ENCODE data around the gene HPSE2. TPM values are rescaled to one million over a fixed set of nuclear protein-coding genes. Genes with fewer than 3 reads are reported as not detected.
A peak's percentile ranks its signal among the peaks of the same experiment; 100 is the strongest.
"Not testable (repeated sequence)": the region's sequence is repeated elsewhere in the genome, so short reads cannot be mapped to it uniquely, and the experiment has no call there.

HPSE2 gene
- polyA plus RNA-seq, 10 donors: 0.04 to 0.26 (median 0.19) TPM; not detected in 7

DNA sequence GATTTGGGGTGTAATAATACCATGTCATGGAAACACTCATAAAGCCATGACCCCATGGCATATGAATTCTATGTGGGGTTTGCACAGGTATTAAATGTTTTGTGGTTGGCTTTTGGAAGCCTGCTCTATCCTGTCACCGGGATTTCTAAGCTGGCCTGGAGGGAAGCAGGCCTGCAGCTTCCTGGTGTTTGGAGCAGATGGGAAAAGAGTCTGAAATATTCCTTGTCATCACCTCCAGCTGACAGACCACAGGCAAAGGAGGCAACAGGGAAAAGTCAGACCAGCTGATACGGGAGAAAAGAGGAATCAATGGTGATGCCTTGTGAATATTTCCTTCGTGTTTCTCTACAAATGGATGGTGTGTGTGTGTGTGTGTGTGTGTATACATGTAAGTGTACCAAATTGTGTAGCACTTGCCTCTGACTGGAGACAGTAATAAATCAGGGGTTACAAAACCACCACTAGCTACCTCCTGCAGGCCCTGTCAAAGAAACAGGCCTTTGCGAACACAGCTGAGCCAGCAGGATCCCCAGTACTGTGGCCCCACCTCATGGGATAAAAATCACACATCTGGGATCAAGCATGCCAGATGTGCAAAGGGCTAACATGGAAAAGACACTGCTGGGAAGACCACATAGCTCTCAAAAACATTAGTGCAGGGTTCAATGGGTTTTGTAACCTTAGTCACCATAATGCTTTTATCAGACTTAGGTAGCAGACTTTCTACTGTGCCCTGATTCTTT, 668.1 kb downstream of the HPSE2 start:
- DNase-seq: peak in 1 of 3 donors; percentile 18

DNA sequence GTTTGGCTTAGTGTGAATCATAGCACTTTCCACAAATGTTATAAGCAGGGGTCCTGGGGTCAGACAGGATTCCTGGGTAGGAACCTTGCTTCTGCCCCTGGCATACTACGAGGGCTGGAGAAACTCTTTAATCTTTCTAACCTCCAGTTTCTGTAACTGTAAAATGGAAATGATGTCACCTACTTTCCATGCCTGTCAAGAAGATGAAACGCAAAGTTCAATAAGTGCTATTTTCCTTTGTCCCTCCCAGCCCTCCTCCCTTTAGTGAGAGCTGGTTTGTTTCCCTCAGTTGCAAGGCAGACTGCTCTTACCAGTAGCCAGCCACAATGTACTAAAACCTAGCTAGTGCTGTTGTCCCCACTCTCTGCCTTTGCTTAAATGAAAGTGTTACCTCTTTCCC, 671.8 kb downstream of the HPSE2 start:
- no peak for DNase-seq

DNA sequence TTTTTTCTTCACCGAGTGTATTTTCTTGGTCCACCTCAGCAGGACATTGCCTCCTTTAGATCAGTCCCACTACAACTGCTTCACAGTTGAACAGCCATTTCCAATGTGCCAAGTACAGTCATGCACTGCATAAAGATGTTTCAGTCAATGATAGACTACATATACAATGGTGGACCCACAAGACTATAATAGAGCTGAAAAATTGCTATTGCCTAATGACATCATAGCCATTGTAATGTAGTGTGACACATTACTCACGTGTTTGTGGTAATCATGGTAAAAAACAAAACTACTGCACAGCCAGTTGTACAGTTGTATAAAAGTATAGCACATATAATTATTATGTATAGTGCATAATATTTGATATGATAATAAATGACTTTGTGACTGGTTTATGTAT, 675.1 kb downstream of the HPSE2 start:
- no peak for DNase-seq

DNA sequence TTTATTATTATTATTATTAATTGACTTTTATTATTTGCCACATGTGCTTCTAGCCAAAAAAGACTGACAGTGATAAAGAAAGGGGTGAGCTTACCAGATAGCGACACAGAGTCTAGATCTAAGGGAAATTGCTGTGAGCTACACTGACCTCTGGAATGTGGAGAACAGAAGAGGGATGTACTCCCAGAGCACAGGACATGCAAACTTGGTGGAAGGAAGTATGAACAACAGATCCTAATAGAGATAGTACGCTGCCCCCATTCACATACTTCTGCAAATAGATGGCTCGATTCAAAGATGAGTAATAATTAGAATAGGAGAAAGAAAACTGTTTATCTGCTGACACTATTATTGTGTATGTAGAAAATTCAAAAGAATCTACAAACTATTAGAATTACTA, 679.6 kb downstream of the HPSE2 start:
- no peak for DNase-seq

DNA sequence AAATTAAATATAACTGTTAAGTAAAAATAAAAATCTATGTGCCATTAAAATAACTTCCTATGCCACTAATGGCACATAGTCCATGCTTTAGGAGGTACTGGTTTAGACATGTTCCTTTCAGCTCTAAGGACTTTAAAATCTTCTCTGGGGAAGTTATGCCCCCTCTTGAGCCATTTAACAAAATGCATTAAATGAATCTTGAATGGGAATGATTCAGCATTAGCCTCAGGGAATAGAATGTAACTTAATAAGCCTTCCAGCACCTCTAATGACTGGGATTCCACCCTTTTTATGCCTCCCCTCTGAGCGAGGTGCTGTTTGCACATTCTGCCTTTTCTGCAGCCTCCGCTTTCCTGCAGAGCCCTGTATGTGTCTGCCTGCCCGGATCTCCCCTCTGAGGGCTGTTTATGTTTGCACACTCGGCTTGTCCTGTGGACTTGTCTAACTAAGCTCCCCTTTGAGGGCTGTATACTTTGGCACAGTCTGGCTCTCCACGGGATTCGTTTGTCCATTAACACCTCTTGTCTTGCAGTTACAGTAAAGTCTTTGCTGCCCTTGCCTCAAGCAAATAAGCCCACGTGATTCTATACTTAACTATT, 680.5 kb downstream of the HPSE2 start:
- no peak for DNase-seq

DNA sequence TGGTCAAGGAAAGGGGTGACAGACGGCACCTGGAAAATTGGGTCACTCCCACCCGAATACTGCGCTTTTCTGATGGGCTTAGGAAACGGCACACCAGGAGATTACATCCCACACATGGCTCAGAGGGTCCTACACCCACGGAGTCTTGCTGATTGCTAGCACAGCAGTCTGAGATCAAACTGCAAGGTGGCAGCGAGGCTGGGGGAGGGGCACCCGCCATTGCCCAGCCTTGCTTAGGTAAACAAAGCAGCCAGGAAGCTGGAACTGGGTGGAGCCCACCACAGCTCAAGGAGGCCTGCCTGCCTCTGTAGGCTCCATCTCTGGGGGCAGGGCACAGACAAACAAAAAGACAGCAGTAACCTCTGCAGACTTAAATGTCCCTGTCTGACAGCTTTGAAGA, 694.1 kb downstream of the HPSE2 start:
- not testable (repeated sequence) for DNase-seq

DNA sequence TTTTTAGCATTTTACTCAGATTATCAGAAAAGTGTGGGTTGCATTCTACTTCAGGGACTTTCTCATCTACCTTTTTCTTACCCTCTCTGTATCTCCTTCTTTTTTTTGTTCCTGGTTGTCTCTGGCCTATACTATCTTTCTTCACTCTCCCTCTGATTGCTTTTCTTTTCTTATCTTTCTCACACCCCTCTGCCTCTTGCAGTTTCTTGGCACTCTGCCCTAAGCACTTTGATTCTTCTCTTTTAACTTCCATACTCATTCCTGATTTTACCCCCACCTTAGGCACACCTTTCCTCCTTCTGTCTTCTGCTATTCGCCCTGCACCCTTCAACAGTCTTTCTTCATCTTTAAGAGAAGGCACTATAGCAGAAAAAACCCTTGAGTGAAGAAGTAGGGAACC, 696.1 kb downstream of the HPSE2 start:
- DNase-seq: no peak

DNA sequence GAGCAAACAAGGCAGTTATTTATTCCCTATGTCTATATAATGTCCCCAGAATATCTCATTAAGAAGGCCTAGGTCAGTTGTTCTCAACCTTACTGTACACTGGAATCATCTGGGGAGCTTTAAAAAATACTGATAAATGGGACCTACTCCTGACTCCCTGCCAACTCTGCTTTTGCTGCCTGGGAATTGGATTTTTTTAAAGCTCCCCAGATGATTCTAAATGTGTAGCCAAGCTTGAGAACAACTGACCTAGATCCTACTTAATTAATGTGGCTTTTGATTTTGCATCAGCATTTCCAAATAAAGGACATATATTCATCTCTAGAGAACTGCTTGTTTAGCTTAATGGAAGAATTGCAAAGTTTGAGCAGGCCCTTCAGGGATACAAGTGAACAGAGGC, 697.2 kb downstream of the HPSE2 start:
- no peak for DNase-seq

DNA sequence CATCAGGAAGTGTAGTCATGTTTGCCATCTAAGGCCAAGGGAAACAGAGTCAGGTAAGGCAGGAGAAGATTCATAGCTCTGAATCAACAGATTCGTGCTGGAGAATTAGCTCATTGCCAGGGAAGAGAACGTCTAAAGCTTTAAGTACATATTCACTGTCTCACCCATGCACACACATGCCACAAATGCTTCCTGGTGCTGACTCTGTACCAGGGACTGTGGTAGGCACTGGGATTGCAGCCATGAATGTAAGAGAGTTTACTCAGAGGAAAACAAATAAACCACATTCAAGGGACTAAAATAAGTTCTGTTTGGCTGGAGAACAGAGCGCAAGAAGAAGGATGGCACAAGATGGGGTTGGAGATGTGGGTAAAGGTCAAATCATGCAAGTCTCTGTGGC, 699.1 kb downstream of the HPSE2 start:
- DNase-seq: no peak

DNA sequence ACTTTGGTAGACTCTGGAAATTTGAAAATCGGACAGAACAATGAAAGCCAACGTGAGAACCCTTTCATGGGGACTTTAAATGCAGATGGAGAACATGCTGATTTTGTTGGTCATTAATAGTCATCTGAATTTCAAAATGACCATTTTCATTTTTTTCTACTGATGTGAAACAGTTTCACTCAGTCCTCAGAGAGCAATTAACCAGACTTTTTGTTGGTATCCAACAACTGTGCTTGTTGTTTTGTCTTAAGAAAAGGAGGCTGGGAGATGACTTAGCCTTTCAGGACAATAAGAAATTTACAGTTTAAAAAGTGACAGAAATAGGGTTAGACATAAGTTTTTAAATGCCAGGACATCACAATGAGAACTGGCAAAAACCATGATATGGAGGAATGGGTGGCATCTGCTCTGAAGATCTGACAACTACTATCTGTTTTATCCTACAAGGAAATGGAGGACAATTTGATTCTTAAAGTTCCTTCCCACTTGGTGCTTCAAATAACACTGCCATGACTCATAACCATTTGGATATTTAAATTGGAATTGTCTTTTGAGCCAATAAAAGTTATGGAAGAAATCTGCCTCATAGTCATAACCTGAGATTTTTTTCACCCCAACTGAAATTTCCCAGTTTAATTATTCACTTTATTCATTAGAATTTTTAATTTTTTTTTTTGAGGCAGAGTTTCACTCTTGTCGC, 701.8 kb downstream of the HPSE2 start:
- DNase-seq: no peak

DNA sequence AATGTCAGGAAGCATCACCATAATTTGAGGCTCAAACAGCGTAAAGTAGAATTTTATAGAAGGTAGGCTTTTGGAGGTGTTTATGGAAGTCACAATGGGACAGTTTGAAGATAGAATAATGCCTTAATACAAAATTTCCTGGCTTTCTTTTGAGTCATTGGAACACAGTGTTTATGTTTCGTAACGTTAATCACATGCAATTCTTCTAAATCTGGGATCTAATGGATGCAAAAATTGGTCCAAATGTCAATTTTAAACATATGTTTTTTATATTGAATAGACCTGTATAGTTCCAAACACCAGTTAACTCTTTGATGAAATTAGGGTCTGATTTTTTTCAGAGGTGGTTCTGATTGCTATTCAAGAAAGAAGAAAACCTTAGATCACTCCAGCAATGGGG, 702.4 kb downstream of the HPSE2 start:
- peak in 2 of 3 donors; percentile 28 to 36 for DNase-seq

DNA sequence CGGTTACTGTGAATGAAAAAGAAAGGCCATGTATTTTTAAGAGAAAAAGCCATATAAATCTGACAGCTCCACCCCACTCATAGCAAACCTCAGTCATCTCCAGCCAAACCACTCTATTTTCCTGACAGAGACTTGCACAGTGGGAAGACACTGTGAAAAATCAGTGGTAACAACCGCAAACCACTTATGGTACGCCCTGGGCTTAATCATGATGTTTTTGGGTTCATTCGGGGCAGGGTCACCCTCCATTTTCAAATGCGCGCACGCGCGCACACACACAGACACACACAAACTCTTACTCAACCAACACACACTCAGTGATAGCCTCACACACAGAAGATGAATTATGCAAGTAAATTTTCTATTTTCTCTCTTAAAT, 706.9 kb downstream of the HPSE2 start:
- DNase-seq: no peak

DNA sequence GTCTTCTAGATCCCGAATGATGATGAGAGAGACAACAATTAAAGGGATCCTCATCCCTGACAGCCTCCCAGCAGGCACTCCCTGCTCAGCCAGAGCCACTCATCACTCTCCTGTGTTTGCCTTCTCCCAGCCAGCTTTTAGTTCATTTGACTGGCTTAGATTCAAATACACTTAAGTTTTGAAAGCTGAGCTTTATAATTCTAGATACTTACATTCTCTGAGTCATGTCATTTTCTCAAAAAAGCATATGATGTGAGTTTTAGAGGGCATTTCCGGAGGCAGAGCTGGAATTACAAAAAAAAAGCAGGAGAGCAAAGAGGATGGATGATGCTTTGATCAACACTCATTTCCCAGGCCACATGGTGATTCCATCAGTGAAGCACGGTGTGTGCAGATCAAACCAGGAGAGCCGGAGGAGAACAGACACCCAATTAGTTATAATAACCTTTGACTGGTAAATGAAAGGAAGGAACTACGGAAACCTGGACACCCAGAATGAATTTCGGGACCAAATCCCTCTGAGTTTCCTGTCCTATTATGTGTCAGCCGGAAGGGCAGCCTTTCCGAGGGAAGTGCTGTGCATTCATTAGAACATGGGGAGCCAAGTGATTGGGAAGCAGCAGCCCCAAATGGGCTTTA, 707.4 kb downstream of the HPSE2 start:
- DNase-seq: peak in 2 of 3 donors; percentile 22 to 31

DNA sequence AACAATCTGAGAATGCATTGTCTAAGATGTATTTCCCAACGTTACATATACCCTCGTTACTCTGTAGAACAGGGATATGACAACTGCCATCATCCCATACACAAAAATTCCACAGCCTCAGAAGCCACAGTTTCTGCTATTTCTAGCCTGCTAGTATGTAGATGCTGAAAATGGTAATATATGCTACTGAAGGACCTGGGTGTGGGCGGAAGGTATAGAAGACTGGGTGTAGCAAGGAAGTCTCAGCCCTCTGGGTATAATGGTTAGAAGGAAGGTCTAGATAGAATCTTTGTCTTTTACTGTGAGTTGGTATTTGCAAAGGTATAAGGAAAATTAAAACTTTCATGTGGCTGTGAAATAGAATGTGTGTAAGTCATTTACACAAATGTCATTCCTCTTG, 709.7 kb downstream of the HPSE2 start:
- DNase-seq: no peak

DNA sequence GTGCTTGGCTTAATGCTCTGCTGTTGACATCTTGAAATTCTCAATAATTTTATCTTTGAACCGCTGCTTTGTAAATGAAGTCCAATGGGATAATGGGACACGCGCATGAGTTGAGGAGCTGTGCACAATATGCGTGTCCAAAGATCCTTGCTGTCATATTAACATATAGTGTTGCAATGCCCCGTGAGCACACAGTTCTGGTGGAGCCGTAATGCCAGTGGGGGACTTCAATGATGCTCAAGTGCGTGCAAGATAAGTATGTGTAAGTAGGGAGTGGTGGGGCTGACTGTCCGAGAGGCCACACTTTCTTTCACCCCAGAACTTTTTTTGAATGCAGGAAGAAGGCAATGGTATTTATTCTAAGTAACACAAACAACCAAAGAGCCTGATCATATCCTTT, 711.5 kb downstream of the HPSE2 start:
- DNase-seq: no peak

DNA sequence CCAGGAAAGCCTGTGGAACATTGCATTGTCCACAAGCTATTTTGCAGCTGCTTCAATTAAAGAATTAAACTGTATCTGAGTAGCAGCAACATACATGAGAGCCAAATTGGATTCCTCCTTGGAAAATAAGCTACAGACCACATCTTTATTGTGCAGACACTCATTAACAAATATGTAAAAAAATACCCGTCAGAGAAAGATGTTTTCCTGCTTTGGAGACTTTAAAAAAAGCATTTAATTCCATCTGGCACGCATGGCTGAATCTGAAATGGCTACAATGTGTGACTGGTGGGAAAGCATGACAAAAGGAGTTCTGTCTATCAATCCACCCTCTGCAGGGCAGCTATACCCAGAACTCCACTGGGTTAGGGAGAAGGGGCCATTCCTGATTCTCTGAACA, 715.8 kb downstream of the HPSE2 start:
- DNase-seq: peak in 1 of 3 donors; percentile 22

DNA sequence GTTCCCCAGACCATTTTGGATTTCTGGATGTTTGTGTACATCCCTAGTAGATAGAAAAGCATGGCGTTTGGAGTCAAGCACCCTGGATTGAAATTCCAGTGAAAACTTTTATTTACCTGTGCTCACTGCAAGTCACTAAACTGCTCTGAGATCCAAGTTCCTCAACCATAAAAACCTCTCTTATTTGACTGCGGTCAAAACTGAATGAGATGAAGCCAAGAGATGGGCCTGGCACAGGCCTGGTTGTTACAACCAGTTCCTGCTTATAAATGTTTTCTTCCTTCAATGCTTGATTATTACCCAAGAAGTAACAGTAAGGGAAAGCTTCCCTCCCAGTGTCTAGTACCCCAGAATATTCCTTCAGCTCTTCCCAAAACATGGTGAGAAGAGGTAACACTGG, 718.0 kb downstream of the HPSE2 start:
- DNase-seq: no peak

DNA sequence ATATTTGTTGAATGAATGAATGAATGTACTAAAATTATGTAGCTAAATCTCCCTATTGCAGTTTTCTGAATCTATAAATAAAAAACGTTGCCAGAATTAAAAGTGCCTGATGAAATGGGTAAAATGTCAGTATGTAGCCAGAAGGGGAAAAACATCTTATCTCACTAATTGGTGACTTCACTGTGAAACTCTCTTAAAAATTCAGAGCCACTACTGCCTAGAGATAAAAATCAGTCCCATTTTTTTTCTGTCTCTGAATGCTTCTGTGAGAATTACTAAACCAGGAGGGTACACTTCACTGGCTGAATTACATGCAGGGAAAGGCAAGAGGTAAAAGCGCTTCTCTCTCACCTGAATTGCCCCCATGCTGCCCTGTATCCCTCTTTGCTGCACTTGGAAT, 719.3 kb downstream of the HPSE2 start:
- no peak for DNase-seq

DNA sequence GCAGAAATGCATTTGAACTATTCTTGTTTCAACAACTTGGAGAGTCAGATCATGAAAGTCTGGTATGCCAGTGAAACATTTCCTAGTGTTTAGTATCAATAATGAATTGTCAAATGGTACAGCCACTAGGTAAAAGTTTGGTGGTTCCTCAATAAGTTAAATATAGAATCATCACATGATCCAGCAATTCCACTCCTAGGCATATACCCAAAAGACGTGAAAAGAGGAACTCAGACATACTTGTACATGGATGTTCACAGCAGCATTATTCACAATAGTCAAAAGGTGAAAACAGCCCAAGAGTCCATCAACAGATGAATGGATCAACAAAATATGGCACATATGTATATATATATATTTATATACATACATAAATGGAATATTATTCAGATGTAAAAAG, 721.9 kb downstream of the HPSE2 start:
- no peak for DNase-seq

DNA sequence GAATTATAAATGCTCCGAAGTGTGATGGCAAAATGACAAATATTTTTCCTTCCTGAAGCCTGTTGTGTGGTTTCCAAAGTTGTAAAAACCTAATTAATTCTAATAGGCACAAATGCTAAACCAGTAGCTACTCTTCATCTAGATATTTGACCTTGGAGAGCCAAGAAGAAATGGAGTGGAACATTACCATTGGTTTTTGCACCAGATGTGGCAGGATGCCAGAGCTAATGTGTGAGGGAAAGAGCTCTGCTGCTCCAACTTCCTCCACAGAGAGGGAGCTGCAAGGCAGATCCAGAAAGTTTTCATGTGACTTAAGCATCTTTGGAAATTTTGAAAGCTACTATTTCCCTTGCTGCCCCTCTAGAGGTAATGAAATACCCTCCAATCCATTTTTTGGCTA, 723.8 kb downstream of the HPSE2 start:
- DNase-seq: peak in 1 of 3 donors; percentile 51

DNA sequence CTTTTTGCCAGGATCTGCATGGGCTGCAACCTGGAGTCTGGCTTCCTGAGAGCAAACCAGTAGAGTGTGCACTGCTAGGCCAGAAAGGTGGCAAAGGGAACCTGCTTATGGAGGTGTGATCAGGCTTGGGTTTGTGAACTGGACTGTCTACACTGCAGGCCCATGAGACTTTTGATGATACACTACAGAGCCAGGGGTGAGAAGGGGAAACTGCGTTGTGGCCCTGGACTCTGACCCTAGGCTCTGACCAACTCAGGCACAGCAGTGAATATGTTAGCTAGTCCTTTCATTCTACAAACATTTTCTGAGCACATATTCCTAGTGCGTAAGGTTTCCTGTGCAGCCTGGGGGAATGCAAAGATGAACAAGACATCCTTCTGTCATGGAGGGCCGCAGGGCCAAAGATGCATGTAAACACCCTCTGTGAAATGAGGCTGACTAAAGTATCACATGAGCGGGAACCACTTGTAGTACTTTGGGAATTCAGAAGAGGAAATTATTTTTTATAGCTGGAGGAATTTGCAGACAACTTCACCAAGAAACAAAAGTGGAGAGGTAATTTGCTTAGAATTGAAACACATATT, 725.1 kb downstream of the HPSE2 start:
- no peak for DNase-seq

DNA sequence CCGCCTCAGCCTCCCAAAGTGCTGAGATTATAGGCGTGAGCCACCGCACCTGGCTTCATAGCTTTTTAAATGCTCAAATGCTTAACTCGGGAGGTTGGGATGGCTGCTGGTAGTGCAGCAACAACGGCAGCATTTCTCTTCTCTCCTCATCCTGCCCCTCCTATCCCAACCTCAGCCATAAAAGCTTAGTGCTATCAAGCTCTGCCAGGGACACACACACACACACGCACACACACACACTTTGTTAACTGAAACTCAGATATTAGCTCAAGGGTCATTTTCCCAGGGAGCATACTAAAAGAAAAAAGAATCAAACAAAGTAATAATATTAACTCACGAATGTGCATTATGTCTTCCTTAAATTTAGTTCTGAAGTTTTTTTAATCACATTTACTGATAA, 725.9 kb downstream of the HPSE2 start:
- no peak for DNase-seq

All from muscle of back (tissue), 11 donors.